Measurements from ENCODE around the gene CLECL1.

CLECL1 gene

GRCh38 chr12:9732921-9733461, at the start of gene CLECL1:
TSS of gene CLECL1 (minus strand) at chr12:9733097.
- FAIRE-seq = no peak

- no peak for FAIRE-seq
Measured at GRCh38 chr12:9781360-9781759, 48.5 kb upstream of the CLECL1 start.

- no peak for FAIRE-seq
Measured at GRCh38 chr12:9779209-9779608, 46.3 kb upstream of the CLECL1 start.

GRCh38 chr12:9776781-9777180, 43.9 kb upstream of the CLECL1 start:
- no peak for FAIRE-seq

GRCh38 chr12:9773216-9773877, 40.5 kb upstream of the CLECL1 start:
- no peak for FAIRE-seq

GRCh38 chr12:9763025-9763424, 30.1 kb upstream of the CLECL1 start:
- FAIRE-seq = no peak

- no peak for FAIRE-seq
Measured at GRCh38 chr12:9762369-9762768, 29.5 kb upstream of the CLECL1 start.

- no peak for FAIRE-seq
Measured at GRCh38 chr12:9761419-9761781, 28.5 kb upstream of the CLECL1 start.

GRCh38 chr12:9760699-9761418, 28.0 kb upstream of the CLECL1 start, which contains the start of gene CD69:
TSS of gene CD69 (minus strand) at chr12:9760901. CDS start at chr12:9760820, 81 bp downstream.
- FAIRE-seq = no peak

- no peak for FAIRE-seq
Measured at GRCh38 chr12:9760120-9760519, 27.2 kb upstream of the CLECL1 start.

GRCh38 chr12:9759694-9760093, 26.8 kb upstream of the CLECL1 start:
- FAIRE-seq = no peak

GRCh38 chr12:9758119-9758518, 25.2 kb upstream of the CLECL1 start:
- no peak for FAIRE-seq

GRCh38 chr12:9757433-9758025, 24.6 kb upstream of the CLECL1 start:
- FAIRE-seq = no peak

GRCh38 chr12:9756706-9757105, 23.8 kb upstream of the CLECL1 start:
- no peak for FAIRE-seq

- no peak for FAIRE-seq
Measured at GRCh38 chr12:9756170-9756569, 23.3 kb upstream of the CLECL1 start.

GRCh38 chr12:9755567-9755966, 22.7 kb upstream of the CLECL1 start:
- FAIRE-seq = no peak

- no peak for FAIRE-seq
Measured at GRCh38 chr12:9755035-9755434, 22.1 kb upstream of the CLECL1 start.

GRCh38 chr12:9754099-9754927, 21.4 kb upstream of the CLECL1 start:
- no peak for FAIRE-seq

- FAIRE-seq = no peak
Measured at GRCh38 chr12:9753498-9753897, 20.6 kb upstream of the CLECL1 start.

- FAIRE-seq = no peak
Measured at GRCh38 chr12:9753073-9753472, 20.2 kb upstream of the CLECL1 start.

- no peak for FAIRE-seq
Measured at GRCh38 chr12:9752145-9752933, 19.4 kb upstream of the CLECL1 start.
